ENCODE data around the gene TREX2.

DNA sequence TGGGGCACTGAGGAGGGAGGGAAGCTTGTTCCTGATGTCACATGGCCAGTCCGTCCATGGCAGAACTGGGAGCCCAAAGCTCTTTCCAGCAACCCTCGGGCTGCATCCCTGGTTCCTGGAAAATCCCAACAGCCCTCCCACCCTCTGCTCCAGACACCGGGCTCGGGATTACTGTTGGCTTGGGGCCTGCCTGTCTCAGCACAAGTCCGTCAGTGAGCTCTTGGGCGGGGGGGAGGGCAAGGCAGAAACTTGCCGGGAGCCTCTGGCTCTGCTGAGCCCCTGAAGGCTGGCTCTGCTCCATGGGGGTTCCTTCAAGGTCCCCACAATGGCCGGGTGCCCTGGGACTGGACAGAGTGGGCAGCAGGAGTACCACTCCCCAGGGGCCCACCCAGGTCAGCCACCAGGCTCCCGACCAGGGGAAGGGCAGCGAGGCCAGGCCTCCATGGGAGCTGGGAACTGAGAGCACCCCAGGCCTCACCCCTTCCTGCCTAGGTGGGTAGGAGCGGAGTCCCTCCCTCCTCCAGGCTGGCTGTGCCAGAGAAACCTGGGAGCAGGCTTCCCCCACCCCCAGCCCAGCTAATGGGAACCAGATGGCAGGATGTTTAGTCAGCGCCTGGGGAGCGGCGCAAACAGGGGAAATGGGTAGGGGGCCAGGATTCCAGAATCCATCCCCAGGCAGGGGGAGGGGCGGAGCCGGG is 31.0 kb upstream of the TREX2 start:
- no peak for TF ChIP-seq GABPA (IDR thresholded peaks at IDR 0.05; ENCODE audit: low read depth)
- TF ChIP-seq, protein P1, sequence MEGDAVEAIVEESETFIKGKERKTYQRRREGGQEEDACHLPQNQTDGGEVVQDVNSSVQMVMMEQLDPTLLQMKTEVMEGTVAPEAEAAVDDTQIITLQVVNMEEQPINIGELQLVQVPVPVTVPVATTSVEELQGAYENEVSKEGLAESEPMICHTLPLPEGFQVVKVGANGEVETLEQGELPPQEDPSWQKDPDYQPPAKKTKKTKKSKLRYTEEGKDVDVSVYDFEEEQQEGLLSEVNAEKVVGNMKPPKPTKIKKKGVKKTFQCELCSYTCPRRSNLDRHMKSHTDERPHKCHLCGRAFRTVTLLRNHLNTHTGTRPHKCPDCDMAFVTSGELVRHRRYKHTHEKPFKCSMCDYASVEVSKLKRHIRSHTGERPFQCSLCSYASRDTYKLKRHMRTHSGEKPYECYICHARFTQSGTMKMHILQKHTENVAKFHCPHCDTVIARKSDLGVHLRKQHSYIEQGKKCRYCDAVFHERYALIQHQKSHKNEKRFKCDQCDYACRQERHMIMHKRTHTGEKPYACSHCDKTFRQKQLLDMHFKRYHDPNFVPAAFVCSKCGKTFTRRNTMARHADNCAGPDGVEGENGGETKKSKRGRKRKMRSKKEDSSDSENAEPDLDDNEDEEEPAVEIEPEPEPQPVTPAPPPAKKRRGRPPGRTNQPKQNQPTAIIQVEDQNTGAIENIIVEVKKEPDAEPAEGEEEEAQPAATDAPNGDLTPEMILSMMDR (IDR thresholded peaks at IDR 0.05; ENCODE audit: insufficient read depth, low read length) = no peak
- no peak for TF ChIP-seq POLR2AphosphoS5 (IDR thresholded peaks at IDR 0.05; ENCODE audit: low read depth)
- TF ChIP-seq, protein P2, sequence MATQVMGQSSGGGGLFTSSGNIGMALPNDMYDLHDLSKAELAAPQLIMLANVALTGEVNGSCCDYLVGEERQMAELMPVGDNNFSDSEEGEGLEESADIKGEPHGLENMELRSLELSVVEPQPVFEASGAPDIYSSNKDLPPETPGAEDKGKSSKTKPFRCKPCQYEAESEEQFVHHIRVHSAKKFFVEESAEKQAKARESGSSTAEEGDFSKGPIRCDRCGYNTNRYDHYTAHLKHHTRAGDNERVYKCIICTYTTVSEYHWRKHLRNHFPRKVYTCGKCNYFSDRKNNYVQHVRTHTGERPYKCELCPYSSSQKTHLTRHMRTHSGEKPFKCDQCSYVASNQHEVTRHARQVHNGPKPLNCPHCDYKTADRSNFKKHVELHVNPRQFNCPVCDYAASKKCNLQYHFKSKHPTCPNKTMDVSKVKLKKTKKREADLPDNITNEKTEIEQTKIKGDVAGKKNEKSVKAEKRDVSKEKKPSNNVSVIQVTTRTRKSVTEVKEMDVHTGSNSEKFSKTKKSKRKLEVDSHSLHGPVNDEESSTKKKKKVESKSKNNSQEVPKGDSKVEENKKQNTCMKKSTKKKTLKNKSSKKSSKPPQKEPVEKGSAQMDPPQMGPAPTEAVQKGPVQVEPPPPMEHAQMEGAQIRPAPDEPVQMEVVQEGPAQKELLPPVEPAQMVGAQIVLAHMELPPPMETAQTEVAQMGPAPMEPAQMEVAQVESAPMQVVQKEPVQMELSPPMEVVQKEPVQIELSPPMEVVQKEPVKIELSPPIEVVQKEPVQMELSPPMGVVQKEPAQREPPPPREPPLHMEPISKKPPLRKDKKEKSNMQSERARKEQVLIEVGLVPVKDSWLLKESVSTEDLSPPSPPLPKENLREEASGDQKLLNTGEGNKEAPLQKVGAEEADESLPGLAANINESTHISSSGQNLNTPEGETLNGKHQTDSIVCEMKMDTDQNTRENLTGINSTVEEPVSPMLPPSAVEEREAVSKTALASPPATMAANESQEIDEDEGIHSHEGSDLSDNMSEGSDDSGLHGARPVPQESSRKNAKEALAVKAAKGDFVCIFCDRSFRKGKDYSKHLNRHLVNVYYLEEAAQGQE (IDR thresholded peaks at IDR 0.05; ENCODE audit: insufficient replicate concordance, low read depth) = no peak
- TF ChIP-seq SPI1 (IDR thresholded peaks at IDR 0.05; ENCODE audit: borderline replicate concordance, low read depth) = no peak

All from HL-60 (cell line).